Suprapubic skin (tissue), 3 donors: ENCODE measurements around the gene FGFBP2.

Experiments used
- EP300 ChIP-seq: sonication (generic); formaldehyde crosslinking; IDR thresholded peaks from one replicate; pipeline ENCODE4 v1.6.1; 2017; ENCODE audit warnings: antibody characterized with exemption
- POLR2A ChIP-seq, 2 donors: fragments of 450-650 bp; IDR thresholded peaks; one replicate each; pipeline ENCODE4 v1.6.1; 2017; ENCODE audit warnings: antibody characterized with exemption in 2 of 2, mild to moderate bottlenecking in 2 of 2, moderate library complexity in 2 of 2
- TF ChIP-seq, protein P1 (sequence below), 2 donors: fragments of 200-600 bp in 1 of 2; fragments of 450-650 bp in 1 of 2; sonication (generic) in 1 of 2; IDR thresholded peaks; one replicate each; pipeline ENCODE4 v1.5.1; 2016 to 2019; ENCODE audit warnings: antibody characterized with exemption in 2 of 2, mild to moderate bottlenecking in 1 of 2, moderate library complexity in 1 of 2

DNA sequence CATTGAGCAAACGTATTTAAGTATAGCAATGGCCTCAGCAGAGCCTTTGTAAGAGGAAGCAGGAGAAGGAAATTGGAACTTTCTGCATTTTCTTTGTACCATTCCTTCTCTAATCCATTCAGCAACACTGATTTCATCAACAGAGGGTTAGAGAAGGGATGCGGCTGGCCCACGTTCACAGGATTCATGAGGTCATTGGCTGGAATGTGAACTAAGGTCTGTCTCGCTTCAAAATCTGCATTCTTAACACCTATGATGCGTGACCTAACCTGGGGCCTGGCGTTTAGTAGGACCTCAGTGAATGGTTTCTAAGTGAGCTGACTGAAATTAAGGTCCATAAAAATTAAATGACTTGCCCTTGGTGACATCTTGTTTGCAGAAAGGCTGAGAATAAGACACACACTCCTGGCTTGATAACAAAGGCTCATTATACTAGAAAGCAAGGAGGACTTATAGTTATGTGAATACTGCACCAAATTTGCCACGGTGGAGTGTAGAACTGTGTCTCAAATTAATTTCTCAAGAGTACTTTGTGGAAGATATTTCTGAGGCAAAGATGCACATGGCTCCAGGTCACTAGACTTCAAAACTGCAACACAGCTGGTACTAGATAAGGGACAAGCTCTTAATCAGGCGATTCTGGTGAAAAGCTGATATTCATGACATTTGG is 49.9 kb downstream of the FGFBP2 start:
- TF ChIP-seq, protein P1, sequence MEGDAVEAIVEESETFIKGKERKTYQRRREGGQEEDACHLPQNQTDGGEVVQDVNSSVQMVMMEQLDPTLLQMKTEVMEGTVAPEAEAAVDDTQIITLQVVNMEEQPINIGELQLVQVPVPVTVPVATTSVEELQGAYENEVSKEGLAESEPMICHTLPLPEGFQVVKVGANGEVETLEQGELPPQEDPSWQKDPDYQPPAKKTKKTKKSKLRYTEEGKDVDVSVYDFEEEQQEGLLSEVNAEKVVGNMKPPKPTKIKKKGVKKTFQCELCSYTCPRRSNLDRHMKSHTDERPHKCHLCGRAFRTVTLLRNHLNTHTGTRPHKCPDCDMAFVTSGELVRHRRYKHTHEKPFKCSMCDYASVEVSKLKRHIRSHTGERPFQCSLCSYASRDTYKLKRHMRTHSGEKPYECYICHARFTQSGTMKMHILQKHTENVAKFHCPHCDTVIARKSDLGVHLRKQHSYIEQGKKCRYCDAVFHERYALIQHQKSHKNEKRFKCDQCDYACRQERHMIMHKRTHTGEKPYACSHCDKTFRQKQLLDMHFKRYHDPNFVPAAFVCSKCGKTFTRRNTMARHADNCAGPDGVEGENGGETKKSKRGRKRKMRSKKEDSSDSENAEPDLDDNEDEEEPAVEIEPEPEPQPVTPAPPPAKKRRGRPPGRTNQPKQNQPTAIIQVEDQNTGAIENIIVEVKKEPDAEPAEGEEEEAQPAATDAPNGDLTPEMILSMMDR (IDR thresholded peaks at IDR 0.05): no peak
- TF ChIP-seq POLR2A (IDR thresholded peaks at IDR 0.05) (no peak), EP300 (no peak)
